IPS DF 19.7 (cell line): ENCODE data around the gene PNPLA3.

ENCODE experiments used
- DNase-seq: peaks from one replicate; pipeline ENCODE4 v3.0.0-alpha.2; 2013; ENCODE audit warnings: low read depth, low spot score

Gene PNPLA3

DNA sequence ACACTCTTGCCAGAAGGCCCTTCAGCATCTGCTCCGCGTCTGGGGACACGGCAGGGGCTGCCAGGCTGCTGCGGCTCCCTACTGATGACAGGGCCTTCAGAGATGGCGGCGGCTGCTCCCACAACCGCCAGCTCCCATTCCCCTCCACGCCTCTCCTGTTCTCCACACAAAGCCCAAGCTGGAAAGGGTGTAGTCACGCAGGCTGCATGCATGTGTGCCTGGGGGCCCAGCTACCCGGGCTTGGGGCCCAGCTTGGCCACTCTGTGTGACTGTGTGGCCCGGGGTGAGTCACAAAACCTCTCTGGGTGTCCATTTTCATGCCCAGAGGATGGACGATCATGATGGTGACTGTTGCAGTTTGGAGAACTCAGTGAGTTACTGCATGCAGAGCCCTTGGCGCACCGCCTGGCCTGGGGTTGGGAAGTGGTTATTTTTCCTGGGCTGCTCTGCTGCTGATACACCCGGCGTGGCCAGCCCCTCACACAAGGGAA, 68.8 kb downstream of the PNPLA3 start:
- DNase-seq, result no peak

DNA sequence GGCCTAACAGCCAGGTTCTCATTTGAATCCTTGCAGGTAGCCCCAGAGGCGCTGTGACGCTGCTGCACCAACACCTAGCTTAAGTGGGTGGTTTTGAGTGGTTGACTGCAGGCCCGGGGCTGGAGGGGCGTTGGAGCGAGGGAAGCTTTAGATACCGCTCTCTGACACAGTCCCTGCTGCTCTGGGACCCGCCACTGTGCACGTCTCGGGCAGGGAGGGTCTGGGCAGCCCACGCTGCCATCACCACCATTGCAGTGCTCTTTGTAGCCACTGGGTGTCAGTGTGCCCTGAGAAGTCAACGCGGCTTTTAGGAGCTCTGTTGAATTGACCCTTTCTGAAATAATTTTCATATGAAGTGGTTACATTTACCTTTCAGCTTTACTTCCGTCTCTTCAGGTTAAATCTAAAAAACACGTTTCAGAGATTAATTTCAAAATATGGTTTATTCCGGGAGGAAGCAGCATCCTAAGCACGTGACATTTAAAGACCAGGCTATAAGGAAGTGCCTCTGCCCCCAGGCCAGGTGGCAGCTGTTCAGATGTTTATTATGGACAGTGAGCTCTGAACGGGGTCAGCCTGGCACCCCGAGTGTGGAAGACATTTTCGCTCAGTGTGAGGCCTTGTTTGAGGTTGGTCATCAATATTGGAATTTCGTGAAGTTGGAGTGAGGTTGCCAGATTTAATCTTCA, 69.6 kb downstream of the PNPLA3 start:
- peak; percentile 17 for DNase-seq

DNA sequence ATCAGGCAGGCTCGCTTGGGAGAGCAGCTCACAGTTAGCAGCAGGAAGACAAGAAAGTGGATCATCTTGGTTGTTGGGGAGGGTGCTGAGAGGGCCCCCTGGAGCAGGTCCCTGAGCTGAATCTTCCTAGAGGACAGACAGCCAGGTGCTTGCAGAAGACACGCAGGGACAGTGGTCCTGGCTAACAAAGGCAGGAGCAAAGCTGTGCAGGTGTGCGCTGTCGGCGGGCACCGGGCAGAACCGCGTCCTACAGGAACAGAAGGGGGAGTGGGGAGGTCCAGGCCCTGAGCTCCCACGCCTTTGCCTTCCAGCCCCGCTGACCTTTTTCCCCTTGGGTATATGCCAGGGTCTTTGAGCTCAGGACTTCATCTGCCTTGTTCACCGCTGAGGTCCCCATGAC, 70.4 kb downstream of the PNPLA3 start:
- no peak for DNase-seq

DNA sequence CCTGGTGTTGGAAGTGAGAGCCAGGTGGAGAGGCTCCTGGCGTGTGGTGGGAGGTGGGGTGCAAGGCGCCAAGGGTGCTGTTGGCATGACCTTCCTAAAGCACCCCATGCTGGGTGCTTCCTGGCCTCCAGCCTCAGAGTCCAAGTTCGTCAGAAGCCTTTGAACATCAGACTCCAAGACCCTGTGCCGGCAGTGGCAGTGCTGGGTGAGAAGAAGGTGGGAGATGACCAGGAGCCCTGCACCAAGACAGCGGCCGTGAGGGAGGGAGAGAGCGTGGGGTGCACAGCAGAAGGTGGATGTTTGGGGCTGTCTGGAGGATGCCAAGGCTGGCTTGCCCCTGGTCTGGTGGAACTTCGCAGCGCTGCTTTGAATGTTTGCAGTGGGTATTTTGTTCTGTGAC, 70.8 kb downstream of the PNPLA3 start:
- no peak for DNase-seq

DNA sequence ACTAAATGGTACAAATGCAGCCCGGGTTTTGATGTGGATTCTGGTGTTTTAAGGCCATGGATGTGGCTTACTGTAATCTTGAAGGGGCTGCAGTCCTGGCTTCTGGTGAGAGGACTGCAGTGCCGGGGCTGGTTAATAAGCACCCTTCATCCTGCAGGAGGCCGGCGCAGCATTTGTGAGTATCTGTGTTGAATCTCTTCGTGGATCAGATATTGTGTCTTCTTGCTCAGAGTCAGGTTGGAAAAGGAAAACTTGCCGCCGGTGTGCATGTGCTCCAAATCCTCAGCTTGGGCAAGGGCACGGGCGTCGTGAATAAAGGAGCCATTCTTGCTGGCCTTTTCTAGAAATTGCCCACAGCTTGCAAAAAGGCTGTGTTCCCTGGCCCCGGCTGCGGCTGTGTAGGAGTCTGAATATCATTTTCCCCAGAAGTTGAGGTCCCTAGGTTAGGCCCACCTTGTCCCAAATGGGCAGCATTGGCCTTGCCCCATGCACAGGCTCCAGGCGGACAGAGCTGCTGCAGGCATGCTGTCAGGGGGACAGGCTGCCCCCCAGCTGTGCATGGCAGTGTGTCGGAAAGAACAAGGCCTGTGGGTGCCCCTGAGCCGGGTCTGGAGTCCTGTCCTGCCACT, 71.6 kb downstream of the PNPLA3 start:
- DNase-seq, result no peak

DNA sequence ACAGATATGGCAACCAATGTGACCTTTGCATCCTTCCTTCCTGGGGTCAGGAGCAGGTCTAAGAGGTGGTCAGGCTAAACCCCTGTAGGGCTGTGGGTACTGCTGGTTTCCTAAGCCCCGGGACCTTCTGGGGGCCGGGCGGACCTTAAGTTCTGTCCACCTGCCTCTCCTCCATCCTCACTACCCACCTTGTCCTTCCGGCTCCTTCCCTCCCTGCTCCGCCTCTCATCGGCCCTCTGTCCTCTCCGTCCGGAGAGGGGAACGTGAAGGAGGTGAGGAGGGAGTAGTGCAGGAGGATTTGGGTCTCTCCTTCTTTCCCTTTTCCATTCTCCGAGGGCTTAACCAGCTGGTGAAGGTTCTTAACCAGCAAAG, 72.2 kb downstream of the PNPLA3 start:
- DNase-seq, result no peak

DNA sequence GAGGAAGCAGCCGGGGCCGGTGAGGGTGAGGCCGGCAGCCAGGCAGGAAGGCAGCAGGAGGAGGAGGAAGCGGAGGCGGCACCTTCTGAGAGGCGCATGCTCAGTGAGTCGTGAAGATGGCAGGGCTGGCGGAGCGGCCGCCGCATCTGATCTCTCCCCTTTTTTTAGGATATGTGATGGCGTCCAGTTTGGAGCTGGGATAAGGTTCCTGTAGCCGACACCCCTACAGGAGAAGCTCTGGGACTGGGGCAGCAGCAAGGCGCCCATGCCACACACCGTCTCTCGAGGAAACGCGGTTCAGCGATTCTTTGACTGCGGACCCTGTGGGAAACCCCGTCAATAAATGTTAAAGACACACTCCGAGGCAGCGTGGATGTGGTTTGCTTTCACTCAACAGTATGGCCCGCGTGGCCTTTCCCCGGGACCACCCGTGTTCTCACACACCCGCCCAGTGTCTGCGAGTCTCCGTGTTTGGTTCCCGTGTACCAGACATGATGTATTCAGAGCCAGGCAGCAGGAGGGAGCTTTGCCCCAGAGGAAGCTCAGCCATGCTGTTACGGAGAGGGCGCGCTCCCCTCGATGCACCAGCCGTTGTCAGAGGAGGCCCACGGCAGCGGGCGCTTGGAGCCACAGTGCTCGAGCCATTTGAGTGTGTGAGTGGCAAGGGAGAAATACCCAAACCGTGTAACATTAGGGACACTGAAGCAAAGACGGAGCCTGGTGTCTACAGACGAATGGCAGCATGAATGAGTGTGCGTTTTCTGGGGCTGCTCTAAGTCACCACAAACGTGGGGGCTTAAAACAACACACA, 72.8 kb downstream of the PNPLA3 start:
- no peak for DNase-seq

DNA sequence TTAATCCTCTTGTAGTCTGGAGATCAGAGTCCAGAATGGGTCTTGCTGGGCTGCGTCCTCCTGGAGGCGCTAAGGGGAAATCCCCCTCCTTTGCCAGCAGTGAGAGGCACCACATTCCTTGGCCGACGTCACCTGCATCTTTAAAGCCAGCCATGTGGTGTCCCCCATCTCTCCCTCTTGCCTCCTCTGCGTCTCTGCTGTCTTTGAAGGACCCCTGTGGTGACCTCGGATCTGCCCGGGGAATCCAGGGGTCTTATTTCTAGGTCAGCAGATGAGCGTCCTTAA, 73.3 kb downstream of the PNPLA3 start:
- DNase-seq, result peak; percentile 35
